GM23248 (cell line): ENCODE measurements around the gene HOXA4.

ENCODE experiments used
- EZH2 ChIP-seq: fragments of 200-600 bp; sonication (generic); IDR thresholded peaks from 2 replicates; pipeline ENCODE4 v1.6.1; 2018; ENCODE audit warnings: antibody characterized with exemption, mild to moderate bottlenecking; ENCODE audit not compliant: insufficient read depth, poor library complexity, severe bottlenecking
- EZH2phosphoT487 ChIP-seq: fragments of 200-600 bp; sonication (generic); IDR thresholded peaks from 2 replicates; pipeline ENCODE4 v1.6.1; 2018; ENCODE audit warnings: antibody characterized with exemption, moderate library complexity, mild to moderate bottlenecking, low read depth; ENCODE audit not compliant: insufficient read depth

DNA sequence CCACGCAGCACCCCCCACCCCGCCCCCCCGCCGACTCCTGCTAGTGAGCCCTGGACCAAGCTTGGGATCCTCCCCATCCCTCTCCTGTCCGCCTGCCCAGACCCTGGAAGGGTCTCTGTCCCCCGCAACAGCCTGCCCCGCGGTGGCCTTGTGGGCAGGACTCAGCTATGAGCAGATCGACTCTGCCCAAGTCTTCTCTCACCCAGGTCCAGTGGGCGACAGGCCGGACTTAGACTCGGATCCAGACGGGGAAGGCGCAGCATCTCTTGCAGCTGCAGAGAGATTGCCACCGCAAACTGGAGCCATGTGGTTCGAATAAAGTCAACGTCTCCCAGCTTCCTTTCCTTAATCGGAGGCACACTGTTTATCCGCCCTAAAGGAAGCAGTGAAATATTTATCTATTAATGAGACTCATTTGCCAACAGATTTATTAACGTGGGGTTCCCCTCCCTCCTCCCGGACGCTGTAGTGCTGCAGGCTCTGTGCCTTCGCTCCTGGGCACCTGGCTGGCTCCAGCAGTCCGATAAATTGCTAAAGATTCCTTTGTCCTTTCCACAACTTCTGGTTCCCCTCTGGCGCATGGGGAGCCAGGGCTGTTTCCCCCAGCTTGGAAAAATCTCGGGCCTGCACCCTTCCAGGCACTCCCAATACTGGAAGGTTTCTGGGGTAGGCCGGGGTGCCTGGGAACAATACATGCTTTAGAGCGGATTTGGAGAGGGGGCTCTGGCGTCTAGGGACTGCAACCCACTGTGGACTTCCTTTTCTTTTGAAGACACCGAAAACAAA lies 26.6 kb upstream of the HOXA4 start:
- TF ChIP-seq EZH2 (no peak), EZH2phosphoT487 (no peak)
